Stimulated activated CD4-positive, alpha-beta T cell treated with anti-CD3 and anti-CD28 coated beads, Interleukin-2, amount 100 ng/mL, for 24 hours (primary cell): ENCODE results near the gene SOX2.

Source experiments
- DNase-seq, 2 donors: peaks; one replicate each; pipeline ENCODE4 v3.0.0-alpha.2; 2020

Gene SOX2

GRCh38 chr3:181711325-181712135 lies at the start of gene SOX2:
Gene SOX2, plus strand, starts transcription at chr3:181711925. Its CDS starts 436 bp downstream, at chr3:181712361.
- peak in 1 of 2 donors; percentile 41 for DNase-seq

GRCh38 chr3:181683563-181683962 lies 28.2 kb upstream of the SOX2 start:
- no peak for DNase-seq

GRCh38 chr3:181687190-181687589 lies 24.5 kb upstream of the SOX2 start:
- no peak for DNase-seq

GRCh38 chr3:181687731-181688130 lies 24.0 kb upstream of the SOX2 start:
- no peak for DNase-seq

- no peak for DNase-seq
These were observed 22.2 kb upstream of the SOX2 start for GRCh38 chr3:181689546-181689945.

- no peak for DNase-seq
These were observed 21.0 kb upstream of the SOX2 start for GRCh38 chr3:181690769-181691168.

GRCh38 chr3:181691901-181692300 lies 19.8 kb upstream of the SOX2 start:
- DNase-seq = no peak

GRCh38 chr3:181692311-181693145 lies 19.2 kb upstream of the SOX2 start:
- DNase-seq = no peak

GRCh38 chr3:181693280-181693679 lies 18.4 kb upstream of the SOX2 start:
- no peak for DNase-seq

GRCh38 chr3:181694805-181695660 lies 16.7 kb upstream of the SOX2 start:
- DNase-seq = no peak

- no peak for DNase-seq
These were observed 15.8 kb upstream of the SOX2 start for GRCh38 chr3:181695661-181696491.

GRCh38 chr3:181696626-181697230 lies 15.0 kb upstream of the SOX2 start:
- DNase-seq = no peak

- no peak for DNase-seq
These were observed 13.3 kb upstream of the SOX2 start for GRCh38 chr3:181698263-181698954.

- DNase-seq = no peak
These were observed 12.4 kb upstream of the SOX2 start for GRCh38 chr3:181699171-181699903.

GRCh38 chr3:181700168-181701087 lies 11.3 kb upstream of the SOX2 start:
- DNase-seq = peak; percentile 41 to 46

GRCh38 chr3:181701096-181701495 lies 10.6 kb upstream of the SOX2 start:
- DNase-seq = no peak

GRCh38 chr3:181703601-181704420 lies 7.9 kb upstream of the SOX2 start:
- DNase-seq = no peak

GRCh38 chr3:181704421-181705085 lies 7.2 kb upstream of the SOX2 start:
- no peak for DNase-seq
